ENCODE data around the gene GALNT18. TPM values are rescaled to one million over a fixed set of nuclear protein-coding genes. Genes with fewer than 3 reads are reported as not detected.

The GALNT18 gene
- total and polyA plus RNA-seq, 2 of the 4 experiments (the other 2 are of a cell fraction), result 9.5 to 11.3 TPM

- Histone ChIP-seq H3K23ac (ENCODE audit: low read depth, low read length) (no peak overlapping the region), H4K8ac (ENCODE audit: low read depth in 2 of 2, low read length in 2 of 2) (no peak overlapping the region), H4K5ac (ENCODE audit: low read depth, low read length) (no peak overlapping the region), H4K91ac (ENCODE audit: insufficient read depth, low read depth, low read length) (no peak overlapping the region), H3K36me3 (ENCODE audit: control insufficient read depth, insufficient read depth, low read length) (no peaks in the 10 kb centered on the region), H3K4me1 (ENCODE audit: control insufficient read depth, insufficient read depth, low read length) (peaks cover under 1% of the 10 kb centered on the region), H3K27me3 (ENCODE audit: control insufficient read depth, insufficient read depth, low read length) (peaks cover 10% of the 10 kb centered on the region; the same call in 1 of the 2 replicates), H3K9me1 (ENCODE audit: insufficient read depth, low read length) (no peaks in the 10 kb centered on the region; the same call in 1 of the 2 replicates), H4K20me1 (ENCODE audit: insufficient read depth, low read length) (0 out of 2 replicates have a peak, but pooled peaks cover 4% of the 10 kb centered on the region), H2BK20ac (ENCODE audit: low read depth, low read length) (no peak overlapping the region), H2AFZ (replicated peaks; ENCODE audit: low read length, poor library complexity) (no peak overlapping the region), H3K4me3 (ENCODE audit: insufficient read depth, low read depth, low read length) (no peak overlapping the region), H2AK5ac (ENCODE audit: low read depth, low read length) (no peak overlapping the region), H3K27ac (ENCODE audit: insufficient read depth, low read length) (no peak overlapping the region), H2BK120ac (ENCODE audit: low read depth, low read length) (no peak overlapping the region), H3K14ac (replicated peaks; ENCODE audit: low read depth, low read length) (no peak overlapping the region), H3K18ac (ENCODE audit: low read depth, low read length) (no peak overlapping the region), H3K4me2 (ENCODE audit: low read depth, low read length) (no peak overlapping the region), H3K56ac (ENCODE audit: extremely low read depth, insufficient read depth, low read length) (no peak overlapping the region), H3K9ac (ENCODE audit: low read depth, low read length) (no peak overlapping the region), H3K79me1 (ENCODE audit: low read depth in 1 of 2, low read length in 2 of 2) (no peaks in the 10 kb centered on the region), H3K4ac (ENCODE audit: low read depth, low read length) (no peak overlapping the region), H2BK15ac (ENCODE audit: low read depth, low read length) (no peak overlapping the region), H3K9me3 (ENCODE audit: control insufficient read depth, insufficient read depth, low read length) (no peaks in the 10 kb centered on the region), H2BK5ac (ENCODE audit: low read depth, low read length, poor library complexity, severe bottlenecking) (no peak overlapping the region), H2AK9ac (replicated peaks; ENCODE audit: low read depth, low read length, poor library complexity) (no peak overlapping the region)
- intact Hi-C loops (cut with micrococcal nuclease), result no loop called here
- DNase-seq (no peak), ATAC-seq (ENCODE audit: low read depth) (no peak)
- dilution Hi-C loops (cut with HindIII; ENCODE audit: low sequenced_read_pairs, unreplicated experiment), result no loop called here
- ChIA-PET CTCF (interaction anchor here (0.8 kb wide), 1 partner anchor 37 kb away, joined by 3 read pairs; no protein-coding TSS in a partner anchor), POLR2A (ENCODE audit: unreplicated experiment) (no interaction called here)
- in situ Hi-C loops (cut with MboI; ENCODE audit: low sequenced_read_pairs), result no loop called here
- no TSS peak for BruUV-seq (replicated peaks)
- no CpG with 5 or more reads among the region's 6 CpGs for WGBS, 2 experiments (ENCODE audit: extremely low coverage in 2 of 2, insufficient read length in 1 of 2)
- no peak for TF ChIP-seq MXI1 (IDR thresholded peaks at IDR 0.05; ENCODE audit: borderline replicate concordance, low read depth, low read length)
- no peak for TF ChIP-seq RAD21 (IDR thresholded peaks at IDR 0.05; ENCODE audit: low read length)
- TF ChIP-seq CEBPB (IDR thresholded peaks at IDR 0.05; ENCODE audit: low read depth, low read length), result no peak
- TF ChIP-seq CTCF (conservative IDR thresholded peaks at IDR 0.05; ENCODE audit: low read depth, low read length), result no peak
- TF ChIP-seq BHLHE40 (IDR thresholded peaks at IDR 0.05; ENCODE audit: low read depth, low read length), result no peak
- TF ChIP-seq ELK1 (IDR thresholded peaks at IDR 0.05; ENCODE audit: borderline replicate concordance, low read depth, low read length), result no peak
- TF ChIP-seq NFE2L2 (IDR thresholded peaks at IDR 0.05; ENCODE audit: low read depth, low read length), result no peak
Observed at GRCh38 chr11:11563200-11563975, 58.4 kb downstream of the GALNT18 start.

Data from IMR-90 (cell line).